ENCODE results near the gene TOM1. TPM values are rescaled to one million over a fixed set of nuclear protein-coding genes. Genes with fewer than 3 reads are reported as not detected.

TOM1 gene
- total RNA-seq, 6 donors from 2014 or later, result 79.2 to 194 (median 94.6) TPM

DNA sequence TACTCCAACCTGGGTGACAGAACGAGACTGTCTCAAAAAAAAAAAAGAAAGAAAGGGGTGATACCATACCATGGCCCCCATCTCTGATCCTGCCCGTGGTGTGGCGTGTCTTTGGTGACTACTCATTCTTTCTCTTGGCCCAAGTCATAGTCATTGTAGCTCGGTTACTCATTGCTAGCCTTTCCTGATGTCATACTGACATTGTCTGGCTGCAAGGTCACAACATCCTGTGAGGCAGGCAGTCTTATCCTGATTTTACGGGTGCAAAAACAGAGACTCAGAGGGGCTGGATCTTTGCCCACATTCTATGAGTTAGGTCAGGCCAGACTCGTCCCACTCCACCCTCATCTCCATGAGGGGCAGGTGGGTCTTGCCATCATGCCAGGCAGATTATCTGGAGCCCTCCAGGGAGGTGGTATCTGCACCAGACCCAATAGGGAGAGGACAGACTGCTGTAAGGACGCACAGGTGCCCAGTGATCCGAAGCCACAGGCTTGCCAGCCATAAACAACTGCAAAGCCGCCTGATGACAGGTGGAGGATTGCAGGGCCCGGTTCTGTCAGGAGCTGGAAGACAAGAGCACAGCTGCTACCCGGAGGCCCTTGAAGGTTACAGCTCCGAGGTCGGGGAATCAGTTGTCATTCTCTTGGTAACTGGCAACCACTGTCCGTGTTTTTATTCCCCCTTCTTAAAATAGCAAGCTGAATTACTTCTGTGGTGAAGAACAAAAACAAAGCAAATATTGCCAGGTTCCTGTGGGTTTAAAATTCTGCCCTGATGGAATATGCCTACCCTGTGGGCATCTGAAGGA, 13.8 kb downstream of the TOM1 start:
- WGBS, 2 donors, result 60 to 67% methylated on average over 6 to 14 of the region's 14 CpGs
- TF ChIP-seq POLR2AphosphoS5 (IDR thresholded peaks at IDR 0.05) (peak in 1 of 2 donors; percentile 15), EP300 (IDR thresholded peaks at IDR 0.05) (no peak)
- Histone ChIP-seq H3K4me1 (peaks cover 31 to 69% (median 40%) of the 10 kb centered on the region in 4 donors), H3K36me3 (peaks cover 2 to 42% (median 17%) of the 10 kb centered on the region in 4 donors), H3K9me3 (no peaks in the 10 kb centered on the region), H3K4me3 (no peak overlapping the region), H3K27me3 (no peaks in the 10 kb centered on the region), H3K27ac (peak overlapping the region in 3 of 4 donors; percentile 16 to 67 (median 23))
- DNase-seq (no peak), ATAC-seq (ENCODE audit: low FRiP score in 2 of 2) (peak in 1 of 2 donors; percentile 56)

GRCh38 chr22:35314161-35314942, 14.7 kb downstream of the TOM1 start:
- WGBS, 2 donors, result 80 to 84% methylated on average over 14 to 16 of the region's 16 CpGs
- no peak for DNase-seq
- Histone ChIP-seq H3K4me1 (peaks cover 27 to 61% (median 37%) of the 10 kb centered on the region in 4 donors), H3K27me3 (no peaks in the 10 kb centered on the region), H3K4me3 (no peak overlapping the region), H3K9me3 (no peaks in the 10 kb centered on the region), H3K36me3 (peaks cover 8 to 50% (median 24%) of the 10 kb centered on the region in 4 donors), H3K27ac (peak overlapping the region in 2 of 4 donors; percentile 23 to 67)
- no peak for TF ChIP-seq POLR2A (IDR thresholded peaks at IDR 0.05)
- TF ChIP-seq, protein P1, sequence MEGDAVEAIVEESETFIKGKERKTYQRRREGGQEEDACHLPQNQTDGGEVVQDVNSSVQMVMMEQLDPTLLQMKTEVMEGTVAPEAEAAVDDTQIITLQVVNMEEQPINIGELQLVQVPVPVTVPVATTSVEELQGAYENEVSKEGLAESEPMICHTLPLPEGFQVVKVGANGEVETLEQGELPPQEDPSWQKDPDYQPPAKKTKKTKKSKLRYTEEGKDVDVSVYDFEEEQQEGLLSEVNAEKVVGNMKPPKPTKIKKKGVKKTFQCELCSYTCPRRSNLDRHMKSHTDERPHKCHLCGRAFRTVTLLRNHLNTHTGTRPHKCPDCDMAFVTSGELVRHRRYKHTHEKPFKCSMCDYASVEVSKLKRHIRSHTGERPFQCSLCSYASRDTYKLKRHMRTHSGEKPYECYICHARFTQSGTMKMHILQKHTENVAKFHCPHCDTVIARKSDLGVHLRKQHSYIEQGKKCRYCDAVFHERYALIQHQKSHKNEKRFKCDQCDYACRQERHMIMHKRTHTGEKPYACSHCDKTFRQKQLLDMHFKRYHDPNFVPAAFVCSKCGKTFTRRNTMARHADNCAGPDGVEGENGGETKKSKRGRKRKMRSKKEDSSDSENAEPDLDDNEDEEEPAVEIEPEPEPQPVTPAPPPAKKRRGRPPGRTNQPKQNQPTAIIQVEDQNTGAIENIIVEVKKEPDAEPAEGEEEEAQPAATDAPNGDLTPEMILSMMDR (IDR thresholded peaks at IDR 0.05), result no peak
- no peak for TF ChIP-seq POLR2AphosphoS5 (IDR thresholded peaks at IDR 0.05)
- no peak for TF ChIP-seq EP300 (IDR thresholded peaks at IDR 0.05)
- ATAC-seq (ENCODE audit: low FRiP score in 2 of 2), result no peak

DNA sequence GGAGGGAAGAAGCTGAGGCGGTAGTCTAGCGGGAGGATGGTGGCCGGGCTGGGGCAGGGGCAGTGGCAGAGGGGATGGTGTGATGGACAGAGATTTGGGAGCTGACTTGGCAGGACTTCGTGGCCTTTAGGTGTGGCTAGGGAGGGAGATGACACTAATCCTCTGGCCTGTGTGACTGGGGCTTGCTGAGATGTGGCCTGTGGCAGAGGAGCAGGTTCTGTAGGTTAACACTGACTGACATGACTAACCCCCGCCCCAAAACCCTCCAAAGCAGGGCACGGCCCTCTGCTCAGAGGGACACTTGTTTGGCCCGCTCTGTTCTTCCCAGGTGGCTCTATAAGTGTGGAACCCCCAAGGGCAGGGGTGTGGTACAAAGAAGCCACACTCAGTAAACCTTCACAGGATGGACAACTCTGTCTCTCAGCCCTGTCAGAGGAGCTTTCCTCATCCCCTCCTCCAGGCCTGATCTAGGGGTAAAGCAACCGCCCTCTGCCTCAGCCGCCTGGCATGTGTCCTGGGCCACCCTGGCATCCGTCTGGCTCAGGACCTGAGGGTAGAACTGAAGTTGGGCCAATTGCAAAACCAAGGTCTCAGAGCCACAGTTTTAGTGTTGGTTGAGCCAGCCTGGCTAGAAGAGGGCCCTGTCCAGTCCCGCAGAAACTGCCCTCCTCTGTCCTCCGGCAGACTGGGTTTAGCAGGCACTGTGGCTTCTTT, 15.6 kb downstream of the TOM1 start:
- DNase-seq, result no peak
- Histone ChIP-seq H3K27ac (peak overlapping the region in 1 of 4 donors; percentile 26), H3K4me1 (peaks cover 27 to 55% (median 37%) of the 10 kb centered on the region in 4 donors), H3K27me3 (no peaks in the 10 kb centered on the region), H3K36me3 (peaks cover 12 to 51% (median 31%) of the 10 kb centered on the region in 4 donors), H3K4me3 (no peak overlapping the region), H3K9me3 (no peaks in the 10 kb centered on the region)
- TF ChIP-seq, protein P1 (IDR thresholded peaks at IDR 0.05), result no peak
- TF ChIP-seq POLR2AphosphoS5 (IDR thresholded peaks at IDR 0.05), result no peak
- no peak for TF ChIP-seq POLR2A (IDR thresholded peaks at IDR 0.05)
- no peak for TF ChIP-seq EP300 (IDR thresholded peaks at IDR 0.05)
- 80 to 86% methylated on average over 9 to 12 of the region's 12 CpGs for WGBS, 2 donors
- no peak for ATAC-seq (ENCODE audit: low FRiP score in 2 of 2)

GRCh38 chr22:35315855-35316745, 16.4 kb downstream of the TOM1 start:
- Histone ChIP-seq H3K27me3 (no peaks in the 10 kb centered on the region), H3K4me3 (no peak overlapping the region), H3K4me1 (peaks cover 26 to 49% (median 35%) of the 10 kb centered on the region in 4 donors), H3K9me3 (no peaks in the 10 kb centered on the region), H3K27ac (no peak overlapping the region), H3K36me3 (peaks cover 12 to 55% (median 37%) of the 10 kb centered on the region in 4 donors)
- ATAC-seq (ENCODE audit: low FRiP score in 2 of 2) (no peak), DNase-seq (no peak)
- TF ChIP-seq, protein P1 (IDR thresholded peaks at IDR 0.05), result no peak
- TF ChIP-seq POLR2AphosphoS5 (IDR thresholded peaks at IDR 0.05), result no peak
- no peak for TF ChIP-seq POLR2A (IDR thresholded peaks at IDR 0.05)
- no peak for TF ChIP-seq EP300 (IDR thresholded peaks at IDR 0.05)
- WGBS, 2 donors, result 87% methylated on average over 21 to 27 of the region's 27 CpGs

Data from upper lobe of left lung (tissue), 6 donors.